ENCODE measurements around the gene LDB3. TPM values are rescaled to one million over a fixed set of nuclear protein-coding genes. Genes with fewer than 3 reads are reported as not detected.

The LDB3 gene
- total RNA-seq, 2 experiments from 2014 or later: 0.05 to 0.08 TPM

GRCh38 chr10:86687750-86688149, 19.4 kb downstream of the LDB3 start:
- Mint-ChIP-seq H3K36me3 (ENCODE audit: low read depth) (no peaks in the 10 kb centered on the region), H3K4me1 (ENCODE audit: low read depth) (peaks cover 5% of the 10 kb centered on the region), H3K27ac (no peak overlapping the region), H3K9me3 (no peaks in the 10 kb centered on the region), H3K27me3 (peaks cover 10% of the 10 kb centered on the region), H3K4me3 (no peak overlapping the region)
- H3K27me3 ChIP-seq (ENCODE audit: control insufficient read depth in 1 of 2, insufficient read depth in 2 of 2, low read length in 2 of 2): peaks cover 0 to 4% of the 10 kb centered on the region in 2 experiments
- H3K27ac ChIP-seq (ENCODE audit: low read depth in 1 of 2, low read length in 2 of 2): no peak overlapping the region
- H3K4me3 ChIP-seq (ENCODE audit: low read length): no peak overlapping the region
- no peaks in the 10 kb centered on the region for H3K36me3 ChIP-seq (ENCODE audit: insufficient read depth, low read length)
- DNase-seq: no peak
- H3K4me1 ChIP-seq (ENCODE audit: insufficient read depth, low read length): peaks cover 6% of the 10 kb centered on the region
- intact Hi-C loops (cut with DNase I, micrococcal nuclease): loop anchor here (1.0 to 10.0 kb wide), 3 partner anchors 212 to 457 kb away; partner anchors contain the start of gene ADIRF (in 1 of the 2)
- TF ChIP-seq, protein P1, sequence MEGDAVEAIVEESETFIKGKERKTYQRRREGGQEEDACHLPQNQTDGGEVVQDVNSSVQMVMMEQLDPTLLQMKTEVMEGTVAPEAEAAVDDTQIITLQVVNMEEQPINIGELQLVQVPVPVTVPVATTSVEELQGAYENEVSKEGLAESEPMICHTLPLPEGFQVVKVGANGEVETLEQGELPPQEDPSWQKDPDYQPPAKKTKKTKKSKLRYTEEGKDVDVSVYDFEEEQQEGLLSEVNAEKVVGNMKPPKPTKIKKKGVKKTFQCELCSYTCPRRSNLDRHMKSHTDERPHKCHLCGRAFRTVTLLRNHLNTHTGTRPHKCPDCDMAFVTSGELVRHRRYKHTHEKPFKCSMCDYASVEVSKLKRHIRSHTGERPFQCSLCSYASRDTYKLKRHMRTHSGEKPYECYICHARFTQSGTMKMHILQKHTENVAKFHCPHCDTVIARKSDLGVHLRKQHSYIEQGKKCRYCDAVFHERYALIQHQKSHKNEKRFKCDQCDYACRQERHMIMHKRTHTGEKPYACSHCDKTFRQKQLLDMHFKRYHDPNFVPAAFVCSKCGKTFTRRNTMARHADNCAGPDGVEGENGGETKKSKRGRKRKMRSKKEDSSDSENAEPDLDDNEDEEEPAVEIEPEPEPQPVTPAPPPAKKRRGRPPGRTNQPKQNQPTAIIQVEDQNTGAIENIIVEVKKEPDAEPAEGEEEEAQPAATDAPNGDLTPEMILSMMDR (IDR thresholded peaks at IDR 0.05): no peak
- CTCF ChIA-PET: no interaction called here
- POLR2A ChIA-PET: no interaction called here
- no peaks in the 10 kb centered on the region for H3K9me3 ChIP-seq (ENCODE audit: control insufficient read depth in 1 of 2, insufficient read depth in 1 of 2, low read length in 2 of 2)
- no peak for ATAC-seq (ENCODE audit: poor library complexity)

- CTCF ChIA-PET: interaction anchor here (0.5 kb wide), 1 partner anchor 364 kb away, joined by 3 read pairs; no protein-coding TSS in a partner anchor
- peak; percentile 19 to 78 (median 36) for DNase-seq
- Mint-ChIP-seq H3K27ac (no peak overlapping the region), H3K4me1 (ENCODE audit: low read depth) (peaks cover 5% of the 10 kb centered on the region), H3K9me3 (no peaks in the 10 kb centered on the region), H3K27me3 (peaks cover 10% of the 10 kb centered on the region), H3K36me3 (ENCODE audit: low read depth) (no peaks in the 10 kb centered on the region), H3K4me3 (no peak overlapping the region)
- TF ChIP-seq, protein P1 (IDR thresholded peaks at IDR 0.05): peak; percentile 81
- intact Hi-C loops (cut with DNase I, micrococcal nuclease): loop anchor here (1.0 to 10.0 kb wide), 3 partner anchors 211 to 456 kb away; partner anchors contain the start of gene ADIRF (in 1 of the 2)
- peaks cover 6% of the 10 kb centered on the region for H3K4me1 ChIP-seq (ENCODE audit: insufficient read depth, low read length)
- peak; percentile 94 for ATAC-seq (ENCODE audit: poor library complexity)
- H3K4me3 ChIP-seq (ENCODE audit: low read length): no peak overlapping the region
- H3K27ac ChIP-seq (ENCODE audit: low read depth in 1 of 2, low read length in 2 of 2): no peak overlapping the region
- no peaks in the 10 kb centered on the region for H3K36me3 ChIP-seq (ENCODE audit: insufficient read depth, low read length)
- peaks cover 0 to 4% of the 10 kb centered on the region in 2 experiments for H3K27me3 ChIP-seq (ENCODE audit: control insufficient read depth in 1 of 2, insufficient read depth in 2 of 2, low read length in 2 of 2)
- POLR2A ChIA-PET: no interaction called here
- H3K9me3 ChIP-seq (ENCODE audit: control insufficient read depth in 1 of 2, insufficient read depth in 1 of 2, low read length in 2 of 2): no peaks in the 10 kb centered on the region
These were observed 20.1 kb downstream of the LDB3 start for GRCh38 chr10:86688398-86688921.

DNA sequence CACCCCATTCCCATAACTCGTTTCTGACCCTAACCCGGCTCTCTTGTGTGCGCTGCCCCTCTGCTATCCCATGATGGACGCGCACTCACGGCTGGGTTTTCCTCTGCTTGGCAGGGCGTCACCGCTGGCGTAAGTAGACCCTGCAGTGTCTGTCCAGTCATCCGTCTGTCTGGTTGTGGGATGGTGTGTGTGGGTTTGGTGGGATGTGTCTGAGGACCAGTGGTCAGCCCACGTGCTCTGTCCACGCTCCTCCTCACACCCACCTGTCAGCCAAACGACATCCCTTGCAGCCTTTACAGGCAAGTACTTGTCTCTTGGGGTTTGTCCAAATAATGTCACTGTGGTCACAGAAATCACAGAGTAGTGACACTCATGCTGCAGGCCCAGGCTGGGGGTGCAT, 20.8 kb downstream of the LDB3 start:
- POLR2A ChIA-PET: no interaction called here
- peaks cover 6% of the 10 kb centered on the region for H3K4me1 ChIP-seq (ENCODE audit: insufficient read depth, low read length)
- no peaks in the 10 kb centered on the region for H3K36me3 Mint-ChIP-seq (ENCODE audit: low read depth)
- CTCF ChIA-PET: no interaction called here
- H3K4me3 Mint-ChIP-seq: no peak overlapping the region
- H3K9me3 ChIP-seq (ENCODE audit: control insufficient read depth in 1 of 2, insufficient read depth in 1 of 2, low read length in 2 of 2): no peaks in the 10 kb centered on the region
- ATAC-seq (ENCODE audit: poor library complexity) (no peak), DNase-seq (no peak)
- H3K27ac Mint-ChIP-seq: no peak overlapping the region
- H3K9me3 Mint-ChIP-seq: no peaks in the 10 kb centered on the region
- intact Hi-C loops (cut with DNase I, micrococcal nuclease): loop anchor here in 1 of 2 experiments (10.0 kb wide), 2 partner anchors 276 to 456 kb away; partner anchors contain the start of gene ADIRF
- H3K4me1 Mint-ChIP-seq (ENCODE audit: low read depth): peaks cover 5% of the 10 kb centered on the region
- H3K4me3 ChIP-seq (ENCODE audit: low read length): no peak overlapping the region
- H3K36me3 ChIP-seq (ENCODE audit: insufficient read depth, low read length): no peaks in the 10 kb centered on the region
- TF ChIP-seq, protein P1 (IDR thresholded peaks at IDR 0.05): no peak
- H3K27ac ChIP-seq (ENCODE audit: low read depth in 1 of 2, low read length in 2 of 2): no peak overlapping the region
- peaks cover 10% of the 10 kb centered on the region for H3K27me3 Mint-ChIP-seq
- H3K27me3 ChIP-seq (ENCODE audit: control insufficient read depth in 1 of 2, insufficient read depth in 2 of 2, low read length in 2 of 2): peaks cover 0 to 4% of the 10 kb centered on the region in 2 experiments

Measured in CD4-positive, alpha-beta T cell (primary cell).